GM18951 (cell line): ENCODE data around the gene SNTB2.
"Not testable (repeated sequence)": the region's sequence is repeated elsewhere in the genome, so short reads cannot be mapped to it uniquely, and the experiment has no call there.

Source experiments
- POLR2A ChIP-seq: IDR thresholded peaks from 4 replicates; pipeline ENCODE4 v1.6.1; 2011; ENCODE audit warnings: mild to moderate bottlenecking; ENCODE audit not compliant: insufficient read length, insufficient read depth; ENCODE audit errors: extremely low read depth
- in situ Hi-C: fragments of 300-500 bp; cut with MboI; formaldehyde crosslinking; loops from one replicate; pipeline ENCODE4 v1.12.0; 2022; ENCODE audit warnings: low sequenced_read_pairs, mixed read lengths, inconsistent platforms; ENCODE audit not compliant: unreplicated experiment

Gene SNTB2

DNA sequence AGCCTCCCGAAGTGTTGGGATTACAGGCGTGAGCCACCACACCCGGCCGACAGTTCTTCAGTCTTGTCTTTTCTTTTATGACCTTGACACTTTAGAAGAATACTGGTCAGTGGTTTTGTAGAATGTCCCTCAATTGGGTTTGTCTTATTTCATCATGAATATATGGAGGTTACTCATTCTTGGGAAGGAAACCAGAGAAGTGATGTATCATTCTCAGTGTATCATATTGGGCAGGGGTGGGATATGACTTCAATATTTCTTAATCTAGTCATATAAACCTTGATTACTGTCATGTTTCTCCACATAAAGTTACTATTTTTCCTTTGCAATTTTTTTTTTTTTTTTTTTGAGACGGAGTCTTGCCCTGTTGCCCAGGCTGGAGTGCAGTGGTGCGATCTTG, 36.9 kb downstream of the SNTB2 start:
- TF ChIP-seq POLR2A: no peak
- in situ Hi-C loops: no loop called here

DNA sequence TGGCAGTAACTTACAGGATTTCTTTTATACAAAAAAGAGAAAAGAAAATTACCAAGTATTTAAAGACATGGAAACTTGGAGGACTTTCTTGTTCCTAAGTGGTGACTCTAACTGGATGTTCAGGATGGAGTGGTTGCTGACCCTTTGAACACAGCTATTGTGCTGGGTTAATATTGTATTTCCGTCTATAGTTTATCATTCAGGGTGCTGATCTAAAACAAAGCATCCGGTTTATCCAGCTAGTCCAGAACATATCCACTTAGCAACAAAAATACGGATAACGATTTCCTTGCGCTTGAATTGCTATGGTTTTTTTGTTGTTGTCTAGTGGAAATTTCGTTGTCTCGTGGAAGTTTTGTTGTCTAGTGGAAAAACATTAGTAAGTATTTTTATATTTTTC, 38.2 kb downstream of the SNTB2 start:
- TF ChIP-seq POLR2A: no peak
- in situ Hi-C loops: no loop called here

DNA sequence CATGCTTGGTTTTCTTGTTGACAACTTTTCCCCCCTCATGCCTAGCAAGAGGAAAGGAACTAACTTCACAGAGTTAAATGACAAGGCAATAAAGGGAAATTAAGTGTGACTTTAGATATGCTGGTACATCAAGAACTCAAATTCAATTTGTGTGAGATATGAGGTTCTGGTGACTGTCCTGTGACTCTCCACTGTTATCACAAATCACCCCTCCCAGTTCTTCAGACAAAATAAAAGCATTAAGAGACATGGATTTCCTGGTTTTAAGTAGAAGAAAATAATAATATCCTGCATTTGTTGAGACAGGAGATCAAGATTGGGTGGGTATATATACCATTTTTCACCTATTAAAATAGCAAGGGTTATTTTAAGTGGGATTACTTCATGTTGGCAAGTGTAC, 46.2 kb downstream of the SNTB2 start:
- in situ Hi-C loops: no loop called here
- no peak for TF ChIP-seq POLR2A

DNA sequence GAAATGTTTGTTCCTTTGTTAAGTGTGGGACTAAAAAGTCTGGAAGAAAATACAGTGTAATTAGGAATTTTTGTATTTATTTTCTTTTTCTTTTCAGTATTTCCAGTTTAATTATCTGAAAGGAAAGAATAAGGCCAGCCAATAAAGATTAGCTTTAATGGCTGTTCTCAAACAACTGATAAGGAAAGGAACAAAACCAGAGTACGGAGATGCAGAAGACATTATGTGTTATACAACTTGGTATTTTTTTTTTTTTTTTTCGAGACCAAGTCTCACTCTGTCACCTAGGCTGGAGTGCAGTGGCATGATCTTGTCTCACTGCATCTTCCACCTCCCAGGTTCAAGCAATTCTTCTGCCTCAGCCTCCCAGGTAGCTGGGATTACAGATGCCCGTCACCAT, 47.5 kb downstream of the SNTB2 start:
- TF ChIP-seq POLR2A: no peak

DNA sequence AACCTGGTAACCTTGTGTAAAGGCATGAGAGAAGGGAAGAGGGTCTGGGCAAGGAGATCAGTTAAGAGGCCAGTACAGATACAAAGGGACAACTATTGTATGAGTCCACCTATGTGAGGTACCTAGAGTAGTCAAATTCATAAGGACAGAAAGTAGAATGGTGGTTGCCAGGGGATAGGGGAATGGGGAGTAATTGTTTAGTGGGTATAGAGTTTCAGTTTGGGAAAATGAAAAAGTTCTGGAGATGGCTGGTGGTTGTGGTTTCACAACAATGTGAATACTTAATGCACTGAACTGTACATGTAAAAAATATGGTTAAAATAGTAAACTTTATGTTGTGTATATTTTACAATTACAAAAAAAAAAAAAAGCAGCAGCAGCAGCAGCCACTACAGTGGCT, 49.4 kb downstream of the SNTB2 start:
- no peak for TF ChIP-seq POLR2A
- in situ Hi-C loops: no loop called here

More for the DNA sequence above, 47.5 kb downstream of the SNTB2 start:
- in situ Hi-C loops: no loop called here

DNA sequence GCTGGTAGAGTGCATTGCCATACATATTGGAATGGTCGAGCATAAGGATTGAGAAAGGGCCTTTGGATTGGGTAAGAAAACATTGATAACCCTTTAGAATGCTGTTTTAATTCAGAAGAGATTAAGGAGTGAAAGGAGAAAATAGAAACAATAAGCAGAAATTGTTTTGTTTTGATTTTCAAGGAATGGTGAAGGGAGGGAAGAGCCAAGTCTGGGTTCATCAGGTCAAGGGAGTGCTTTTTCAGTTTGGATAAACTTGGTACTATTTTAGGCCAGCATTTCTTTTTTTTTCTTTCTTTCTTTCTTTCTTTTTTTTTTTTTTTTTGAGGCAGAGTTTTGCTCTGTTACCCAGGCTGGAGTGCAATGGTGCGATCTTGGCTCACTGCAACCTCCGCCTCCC, 50.3 kb downstream of the SNTB2 start:
- TF ChIP-seq POLR2A: no peak
- in situ Hi-C loops: no loop called here

DNA sequence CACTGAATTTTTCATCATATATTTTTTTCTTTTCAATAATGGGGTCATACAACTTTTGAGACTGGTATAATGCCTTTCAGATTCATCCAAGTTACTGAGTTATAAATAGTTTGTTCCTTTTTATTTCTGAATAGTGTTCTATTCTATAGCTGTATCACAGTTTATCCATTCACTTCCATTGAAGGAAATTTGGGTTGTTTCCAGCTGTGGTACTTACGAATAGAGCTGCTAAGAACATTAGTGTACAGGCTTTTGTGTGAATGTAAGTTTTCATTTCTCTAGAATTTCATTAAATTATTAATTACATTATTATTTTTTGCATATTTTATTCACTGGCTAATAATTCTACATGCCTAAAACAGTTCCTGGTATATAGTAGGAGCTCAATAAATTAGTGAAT, 52.9 kb downstream of the SNTB2 start:
- no peak for TF ChIP-seq POLR2A
- in situ Hi-C loops: no loop called here

DNA sequence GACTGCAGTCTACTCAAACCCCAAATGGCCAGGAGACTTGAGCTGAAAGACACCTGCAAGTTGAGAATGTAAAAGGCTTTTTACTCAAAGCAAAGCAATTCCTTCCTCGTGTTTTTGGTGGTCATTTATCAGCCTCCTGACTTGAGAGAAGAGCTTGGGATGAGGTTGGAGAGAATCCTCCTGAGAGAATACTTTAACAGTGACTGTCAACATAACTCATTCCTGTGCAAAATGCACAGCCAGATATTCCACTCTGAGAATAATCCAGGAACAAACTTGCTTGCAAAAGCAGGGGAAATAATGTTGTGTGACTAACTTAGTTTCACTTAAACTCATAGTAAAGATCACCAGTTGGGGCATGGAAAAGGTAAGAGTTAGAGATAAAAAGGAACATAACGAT, 53.4 kb downstream of the SNTB2 start:
- TF ChIP-seq POLR2A: no peak

DNA sequence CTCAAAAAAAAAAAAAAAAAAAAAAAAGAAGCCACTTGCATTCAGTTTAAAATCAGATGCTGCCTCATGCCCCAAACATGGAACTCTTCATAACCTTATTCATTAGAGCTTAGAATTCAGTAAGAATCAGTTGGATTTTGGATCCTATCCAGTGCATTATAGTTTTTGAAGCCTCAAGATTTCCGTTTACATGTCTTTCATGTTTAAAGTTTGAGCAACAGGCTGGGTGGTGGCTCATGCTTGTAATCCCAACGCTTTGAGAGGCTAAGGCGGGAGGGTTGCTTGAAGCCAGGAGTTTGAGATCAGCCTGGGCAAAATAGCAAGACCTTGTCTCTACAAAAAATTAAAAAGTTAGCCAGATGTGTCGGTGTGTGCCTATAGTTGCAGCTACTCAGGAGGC, 55.0 kb downstream of the SNTB2 start:
- TF ChIP-seq POLR2A: no peak
- in situ Hi-C loops: no loop called here

More for the DNA sequence above, 53.4 kb downstream of the SNTB2 start:
- in situ Hi-C loops: no loop called here

DNA sequence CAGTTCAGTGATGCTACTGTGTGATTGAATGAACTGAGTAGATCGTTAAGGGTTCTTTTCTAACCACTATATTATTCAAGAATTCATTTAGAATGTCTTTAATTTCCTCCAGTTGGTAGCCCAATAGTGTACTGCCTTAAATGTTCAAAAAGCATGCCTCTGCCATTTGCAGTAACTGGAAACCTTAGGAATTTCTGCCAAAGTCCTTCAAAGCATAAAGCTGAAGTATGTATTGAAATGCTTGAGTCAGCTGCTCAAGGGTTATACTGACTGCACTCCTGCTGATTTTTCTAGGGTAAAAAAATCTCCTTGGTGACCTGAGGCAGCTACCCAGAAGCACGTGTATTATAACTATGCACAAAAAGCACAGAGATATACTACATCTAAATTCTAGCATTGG, 56.5 kb downstream of the SNTB2 start:
- no peak for TF ChIP-seq POLR2A
- in situ Hi-C loops: no loop called here

DNA sequence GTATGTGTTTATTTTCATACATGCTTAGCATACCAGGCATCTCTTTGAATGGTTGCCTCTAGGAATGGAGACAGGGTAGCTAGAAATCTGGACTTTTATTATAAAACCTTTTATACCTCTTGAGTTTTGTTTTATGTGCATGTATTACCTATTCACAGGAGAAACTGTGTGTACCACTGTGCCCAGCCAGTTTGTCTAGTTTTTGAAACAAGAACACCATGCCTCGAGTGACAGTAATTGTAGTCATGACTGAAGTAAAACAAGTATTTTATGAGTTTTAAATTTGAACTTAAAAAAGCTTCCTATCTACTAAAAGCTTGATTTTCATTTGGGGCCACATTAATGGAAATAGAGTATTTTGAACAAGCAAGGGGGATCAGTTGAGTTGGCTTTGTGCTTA, 57.4 kb downstream of the SNTB2 start:
- in situ Hi-C loops: no loop called here
- no peak for TF ChIP-seq POLR2A

DNA sequence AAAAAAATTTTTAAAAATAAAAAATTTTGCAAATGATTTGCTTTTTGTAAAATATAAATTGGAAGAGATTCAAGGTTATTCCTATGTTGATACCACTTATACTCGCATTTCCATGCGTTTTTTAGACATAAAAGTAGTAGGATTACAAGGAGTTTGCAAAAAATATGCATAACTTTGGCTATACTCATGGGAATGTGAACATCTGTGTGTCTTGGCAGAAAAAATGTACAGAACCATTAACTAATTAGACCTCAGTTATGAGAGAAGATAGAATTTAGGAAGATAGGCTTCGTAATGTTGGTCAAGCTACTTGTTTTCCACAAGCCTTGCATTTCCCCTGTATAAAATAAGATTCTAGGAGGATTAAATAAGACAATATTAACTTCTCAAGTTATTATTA, 63.1 kb downstream of the SNTB2 start:
- in situ Hi-C loops: no loop called here
- no peak for TF ChIP-seq POLR2A

DNA sequence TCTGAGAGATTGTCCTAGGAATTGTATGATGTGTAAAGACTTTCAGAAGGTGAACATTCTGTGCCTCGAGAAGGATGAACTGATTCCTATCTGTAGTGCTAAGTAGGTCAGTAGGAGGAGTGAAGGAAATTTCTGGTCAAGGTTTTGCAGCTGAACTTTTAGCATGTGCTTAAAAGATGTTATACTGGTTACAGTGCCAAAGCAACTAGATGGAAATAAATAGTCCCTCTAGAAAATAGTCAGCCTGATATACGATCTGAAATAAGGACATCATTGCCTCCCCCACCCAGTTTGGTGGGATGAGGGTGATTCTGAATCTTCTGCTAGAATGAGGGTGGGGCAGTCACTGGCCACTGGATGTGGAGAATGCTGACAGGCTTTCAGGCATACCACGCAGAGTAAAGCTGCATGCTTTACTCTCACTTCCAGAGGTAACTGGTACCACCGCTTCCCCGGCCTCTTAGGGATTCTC, 66.9 kb downstream of the SNTB2 start:
- in situ Hi-C loops: no loop called here
- TF ChIP-seq POLR2A: no peak

DNA sequence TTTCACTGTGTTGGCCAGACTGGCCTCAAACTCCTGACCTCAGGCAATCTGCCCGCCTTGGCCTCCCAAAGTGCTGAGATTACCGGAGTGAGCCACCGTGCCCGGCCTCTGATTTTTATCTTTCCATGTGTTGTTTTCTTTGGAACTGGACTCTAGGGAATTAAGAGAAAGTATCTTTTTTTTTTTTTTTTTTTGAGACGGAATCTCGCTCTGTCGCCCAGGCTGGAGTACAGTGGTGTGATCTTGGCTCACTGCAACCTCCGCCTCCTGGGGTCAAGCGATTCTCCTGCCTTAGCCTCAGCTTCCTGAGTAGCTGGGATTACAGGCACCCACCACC, 72.4 kb downstream of the SNTB2 start:
- in situ Hi-C loops: not testable (repeated sequence)

DNA sequence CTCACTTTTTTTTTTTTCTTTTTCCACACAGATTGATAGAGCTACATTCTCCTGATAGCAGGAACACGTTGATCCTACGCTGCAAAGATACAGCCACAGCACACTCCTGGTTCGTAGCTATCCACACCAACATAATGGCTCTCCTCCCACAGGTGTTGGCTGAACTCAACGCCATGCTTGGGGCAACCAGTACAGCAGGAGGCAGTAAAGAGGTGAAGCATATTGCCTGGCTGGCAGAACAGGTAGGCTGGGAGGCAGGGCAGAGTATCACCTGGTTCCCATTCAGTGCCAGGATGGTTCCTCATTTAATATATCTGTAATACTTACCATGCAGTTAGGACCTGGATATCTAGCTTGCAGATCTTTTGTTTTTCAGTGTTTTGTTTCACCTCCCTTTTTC, 73.1 kb downstream of the SNTB2 start:
- no peak for TF ChIP-seq POLR2A
- in situ Hi-C loops: loop anchor here (10.0 kb wide), 1 partner anchor 105 kb away; no protein-coding TSS in a partner anchor
